ENCODE results near the gene AJAP1. TPM values are rescaled to one million over a fixed set of nuclear protein-coding genes. Genes with fewer than 3 reads are reported as not detected.

AJAP1 gene
- polyA plus RNA-seq, 3 donors, result 0.90 to 1.7 (median 1.2) TPM

GRCh38 chr1:4628992-4629391 is 25.4 kb upstream of the AJAP1 start:
- no peak for DNase-seq (ENCODE audit: low read depth in 3 of 3, low spot score in 2 of 3)

- DNase-seq (ENCODE audit: low read depth in 3 of 3, low spot score in 2 of 3), result no peak
Observed at GRCh38 chr1:4630561-4630960, 23.8 kb upstream of the AJAP1 start.

GRCh38 chr1:4631321-4631720 is 23.1 kb upstream of the AJAP1 start:
- no peak for DNase-seq (ENCODE audit: low read depth in 3 of 3, low spot score in 2 of 3)

- DNase-seq (ENCODE audit: low read depth in 3 of 3, low spot score in 2 of 3), result no peak
Observed at GRCh38 chr1:4633346-4633745, 21.1 kb upstream of the AJAP1 start.

- no peak for DNase-seq (ENCODE audit: low read depth in 3 of 3, low spot score in 2 of 3)
Observed at GRCh38 chr1:4634156-4634792, 20.1 kb upstream of the AJAP1 start.

GRCh38 chr1:4634793-4635406 is 19.5 kb upstream of the AJAP1 start:
- DNase-seq (ENCODE audit: low read depth in 3 of 3, low spot score in 2 of 3), result no peak

GRCh38 chr1:4636186-4636585 is 18.2 kb upstream of the AJAP1 start:
- DNase-seq (ENCODE audit: low read depth in 3 of 3, low spot score in 2 of 3), result no peak

GRCh38 chr1:4636644-4637380 is 17.6 kb upstream of the AJAP1 start:
- no peak for DNase-seq (ENCODE audit: low read depth in 3 of 3, low spot score in 2 of 3)

- DNase-seq (ENCODE audit: low read depth in 3 of 3, low spot score in 2 of 3), result no peak
Observed at GRCh38 chr1:4637616-4638344, 16.6 kb upstream of the AJAP1 start.

- DNase-seq (ENCODE audit: low read depth in 3 of 3, low spot score in 2 of 3), result no peak
Observed at GRCh38 chr1:4638345-4638729, 16.1 kb upstream of the AJAP1 start.

- no peak for DNase-seq (ENCODE audit: low read depth in 3 of 3, low spot score in 2 of 3)
Observed at GRCh38 chr1:4640931-4641330, 13.5 kb upstream of the AJAP1 start.

- no peak for DNase-seq (ENCODE audit: low read depth in 3 of 3, low spot score in 2 of 3)
Observed at GRCh38 chr1:4647391-4647790, 7.0 kb upstream of the AJAP1 start.

GRCh38 chr1:4648657-4649056 is 5.8 kb upstream of the AJAP1 start:
- DNase-seq (ENCODE audit: low read depth in 3 of 3, low spot score in 2 of 3), result no peak

- DNase-seq (ENCODE audit: low read depth in 3 of 3, low spot score in 2 of 3), result no peak
Observed at GRCh38 chr1:4650481-4650880, 3.9 kb upstream of the AJAP1 start.

GRCh38 chr1:4650981-4651380 is 3.4 kb upstream of the AJAP1 start:
- DNase-seq (ENCODE audit: low read depth in 3 of 3, low spot score in 2 of 3), result no peak

GRCh38 chr1:4652631-4653327 is 1.6 kb upstream of the AJAP1 start:
- no peak for DNase-seq (ENCODE audit: low read depth in 3 of 3, low spot score in 2 of 3)

- DNase-seq (ENCODE audit: low read depth in 3 of 3, low spot score in 2 of 3), result no peak
Observed at GRCh38 chr1:4653328-4653660, 1.1 kb upstream of the AJAP1 start.

- DNase-seq (ENCODE audit: low read depth in 3 of 3, low spot score in 2 of 3), result no peak
Observed at GRCh38 chr1:4654764-4655673, 610 bp downstream of the AJAP1 start.

GRCh38 chr1:4655674-4656532 is 1.5 kb downstream of the AJAP1 start:
- DNase-seq (ENCODE audit: low read depth in 3 of 3, low spot score in 2 of 3), result peak in 1 of 3 donors; percentile 31
